Muscle of arm (tissue), 12 donors: Measurements from ENCODE around the gene SNRNP70. TPM values are rescaled to one million over a fixed set of nuclear protein-coding genes. Genes with fewer than 3 reads are reported as not detected.

ENCODE experiments used
- DNase-seq: peaks from one replicate; pipeline ENCODE4 v3.0.0-alpha.2; 2013
- polyA plus RNA-seq, 12 donors: library from polyadenylated mRNA; unstranded; fragments of 120-200 nt; gene quantifications; one replicate each; pipeline ENCODE4 v1.2.1, GENCODE V29; 2013; ENCODE audit not compliant: insufficient read length in 12 of 12

The SNRNP70 gene
- polyA plus RNA-seq, 12 donors: 167 to 329 (median 191) TPM

DNA sequence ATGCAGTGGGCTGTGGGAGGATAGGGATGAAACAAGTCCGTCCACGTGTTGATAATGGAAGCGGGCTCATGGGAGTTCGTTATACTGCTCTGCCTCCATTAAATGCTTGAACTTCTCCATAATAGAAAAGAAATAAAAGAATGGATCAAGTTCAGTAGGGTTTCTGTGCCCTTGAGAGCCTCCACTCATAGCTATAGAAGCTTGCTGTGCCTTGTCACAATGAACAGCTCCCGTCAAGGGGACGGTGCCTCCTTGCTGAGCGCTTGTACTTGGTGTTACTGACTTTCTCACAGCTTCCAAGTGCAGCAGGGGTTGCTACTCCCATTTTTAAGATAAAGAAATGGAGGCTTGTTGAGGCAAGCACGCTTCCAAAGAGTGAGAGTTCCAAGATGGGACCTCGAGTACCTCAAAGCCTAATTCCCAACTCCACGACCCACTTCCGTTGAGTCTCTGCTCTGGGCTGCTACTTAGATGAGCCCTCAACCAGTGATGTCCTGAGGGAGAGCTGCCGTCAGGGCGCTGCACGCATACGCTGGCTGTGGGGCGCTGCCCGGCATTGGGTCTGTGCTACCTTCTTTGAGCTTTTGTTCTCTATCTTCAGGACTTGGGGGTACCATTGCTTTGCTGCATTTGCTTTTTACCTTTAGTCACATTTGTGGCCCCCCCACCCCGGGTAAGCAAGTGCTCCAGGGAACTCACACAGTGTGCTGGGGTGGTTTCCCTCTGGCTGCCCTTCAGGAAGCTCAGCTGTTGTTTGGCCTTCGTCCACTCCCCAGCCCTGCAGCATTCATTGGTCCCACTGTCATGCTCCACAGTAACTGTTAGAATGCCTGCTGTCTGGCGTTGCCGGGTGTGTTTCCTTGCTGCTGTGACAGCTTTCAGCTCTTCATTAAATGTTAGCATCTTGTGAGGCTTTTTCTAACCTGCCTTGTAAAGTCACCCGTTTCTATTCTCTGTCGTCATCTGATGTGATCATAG is 9.5 kb downstream of the SNRNP70 start:
- DNase-seq: no peak

- peak; percentile 74 for DNase-seq
These were observed 12.4 kb downstream of the SNRNP70 start for GRCh38 chr19:49097453-49098288.

DNA sequence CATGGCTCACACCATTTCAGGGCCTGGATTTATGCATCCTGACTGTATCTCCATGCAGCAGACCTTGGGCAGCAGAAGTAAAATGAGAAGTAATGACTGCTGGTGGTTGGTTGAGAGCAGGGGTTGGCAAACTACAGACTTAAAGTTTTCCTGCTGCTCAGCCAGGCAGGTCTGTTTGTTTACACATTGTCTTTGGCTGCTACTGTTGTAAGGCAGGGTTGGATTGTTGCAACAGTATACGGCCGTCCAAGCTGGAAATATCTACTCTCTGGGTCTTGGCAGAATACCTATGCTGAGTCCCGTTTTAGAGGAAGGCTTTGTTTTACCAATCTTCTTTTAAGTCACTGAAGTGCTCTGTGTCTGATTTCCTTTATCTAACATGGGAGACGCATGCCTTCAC is 13.5 kb downstream of the SNRNP70 start:
- DNase-seq: no peak

DNA sequence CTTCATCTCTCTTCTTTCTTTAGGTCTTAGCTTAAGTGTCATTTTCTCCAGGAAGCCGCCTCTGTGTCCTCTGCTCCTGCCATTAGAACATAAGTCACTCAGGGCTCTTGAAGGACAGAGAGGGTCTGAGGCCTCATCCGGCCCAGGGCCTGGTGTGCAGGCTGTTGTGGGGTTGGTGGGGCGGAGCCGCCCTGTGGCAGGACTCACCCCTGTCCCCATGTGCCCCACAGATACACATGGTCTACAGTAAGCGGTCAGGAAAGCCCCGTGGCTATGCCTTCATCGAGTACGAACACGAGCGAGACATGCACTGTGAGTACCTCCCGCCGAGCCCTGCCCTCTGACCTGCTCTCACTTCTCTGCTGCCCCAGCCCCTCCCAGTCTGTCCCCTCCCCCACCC is 15.9 kb downstream of the SNRNP70 start:
- DNase-seq: no peak

- DNase-seq: no peak
These were observed 17.1 kb downstream of the SNRNP70 start for GRCh38 chr19:49102303-49102702.

- no peak for DNase-seq
These were observed 18.3 kb downstream of the SNRNP70 start for GRCh38 chr19:49103331-49104085.

DNA sequence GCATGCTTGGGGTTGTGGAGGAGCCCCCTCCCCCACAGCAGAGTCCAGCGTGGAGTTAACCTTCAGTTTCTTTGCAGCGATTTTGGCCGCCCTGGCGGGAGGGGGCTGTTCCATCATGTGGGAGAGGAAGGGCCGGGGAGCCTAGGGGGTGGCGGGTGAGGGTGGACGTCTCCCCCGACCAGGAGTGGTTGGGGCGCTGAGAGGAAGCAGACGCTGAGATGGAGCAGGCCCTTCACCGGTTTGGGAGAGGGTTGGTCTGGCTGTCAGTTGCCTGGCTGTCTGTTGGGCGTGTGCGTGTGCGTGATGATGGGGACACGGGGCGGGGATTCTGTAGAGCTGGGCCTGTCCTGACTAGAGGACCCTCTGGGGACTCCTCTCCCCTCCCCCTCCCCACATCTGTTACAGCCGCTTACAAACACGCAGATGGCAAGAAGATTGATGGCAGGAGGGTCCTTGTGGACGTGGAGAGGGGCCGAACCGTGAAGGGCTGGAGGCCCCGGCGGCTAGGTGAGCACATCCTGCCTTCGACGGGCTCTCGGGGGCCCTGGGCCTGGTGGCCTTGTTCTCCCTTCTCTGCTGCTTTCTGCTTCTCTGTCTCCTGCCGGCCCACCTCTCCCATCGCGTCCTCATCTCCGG is 19.1 kb downstream of the SNRNP70 start:
- peak; percentile 38 for DNase-seq

- no peak for DNase-seq
These were observed 21.4 kb downstream of the SNRNP70 start for GRCh38 chr19:49106648-49107135.

DNA sequence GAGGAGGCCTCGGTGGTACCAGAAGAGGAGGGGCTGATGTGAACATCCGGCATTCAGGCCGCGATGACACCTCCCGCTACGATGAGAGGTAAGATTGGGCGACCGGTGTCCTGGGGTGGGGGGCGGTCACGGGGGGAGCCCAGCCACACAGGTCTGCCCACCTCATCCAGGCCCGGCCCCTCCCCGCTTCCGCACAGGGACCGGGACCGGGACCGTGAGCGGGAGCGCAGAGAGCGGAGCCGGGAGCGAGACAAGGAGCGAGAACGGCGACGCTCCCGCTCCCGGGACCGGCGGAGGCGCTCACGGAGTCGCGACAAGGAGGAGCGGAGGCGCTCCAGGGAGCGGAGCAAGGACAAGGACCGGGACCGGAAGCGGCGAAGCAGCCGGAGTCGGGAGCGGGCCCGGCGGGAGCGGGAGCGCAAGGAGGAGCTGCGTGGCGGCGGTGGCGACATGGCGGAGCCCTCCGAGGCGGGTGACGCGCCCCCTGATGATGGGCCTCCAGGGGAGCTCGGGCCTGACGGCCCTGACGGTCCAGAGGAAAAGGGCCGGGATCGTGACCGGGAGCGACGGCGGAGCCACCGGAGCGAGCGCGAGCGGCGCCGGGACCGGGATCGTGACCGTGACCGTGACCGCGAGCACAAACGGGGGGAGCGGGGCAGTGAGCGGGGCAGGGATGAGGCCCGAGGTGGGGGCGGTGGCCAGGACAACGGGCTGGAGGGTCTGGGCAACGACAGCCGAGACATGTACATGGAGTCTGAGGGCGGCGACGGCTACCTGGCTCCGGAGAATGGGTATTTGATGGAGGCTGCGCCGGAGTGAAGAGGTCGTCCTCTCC is 22.6 kb downstream of the SNRNP70 start:
- DNase-seq: no peak

- no peak for DNase-seq
These were observed 23.8 kb downstream of the SNRNP70 start for GRCh38 chr19:49109051-49109450.

DNA sequence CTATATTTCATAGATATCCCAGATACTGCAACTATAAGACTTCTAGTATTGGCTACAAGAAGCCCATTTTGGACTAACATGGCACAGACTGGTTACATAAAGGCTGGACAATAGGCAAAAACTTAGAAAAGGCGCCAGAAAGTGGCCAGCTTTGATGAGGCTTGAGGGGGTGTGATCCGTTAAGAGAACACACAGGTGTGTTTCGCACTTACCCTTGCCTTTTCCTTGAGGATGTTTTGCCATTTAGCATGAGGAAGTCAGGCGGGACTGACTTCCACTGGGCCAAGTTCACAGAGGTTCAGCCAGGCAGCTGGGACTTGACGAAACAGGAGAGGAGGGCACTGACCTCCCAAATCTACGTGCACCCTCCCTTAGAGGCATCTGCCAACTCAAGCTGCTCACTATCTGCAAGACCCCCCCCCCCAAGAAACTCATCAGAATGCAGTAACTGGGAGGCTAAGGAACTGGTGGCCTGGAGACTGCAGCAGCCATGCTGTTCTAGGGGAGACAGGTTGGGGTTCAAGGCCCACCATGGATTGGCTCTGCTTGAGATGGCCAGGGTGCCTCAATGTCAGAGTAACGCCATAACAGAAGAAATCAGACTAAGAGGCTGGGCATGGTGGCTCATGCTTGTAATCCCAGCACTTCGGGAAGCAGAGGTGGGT is 24.4 kb downstream of the SNRNP70 start:
- DNase-seq: no peak

GRCh38 chr19:49110567-49110966 is 25.3 kb downstream of the SNRNP70 start:
- DNase-seq: no peak

DNA sequence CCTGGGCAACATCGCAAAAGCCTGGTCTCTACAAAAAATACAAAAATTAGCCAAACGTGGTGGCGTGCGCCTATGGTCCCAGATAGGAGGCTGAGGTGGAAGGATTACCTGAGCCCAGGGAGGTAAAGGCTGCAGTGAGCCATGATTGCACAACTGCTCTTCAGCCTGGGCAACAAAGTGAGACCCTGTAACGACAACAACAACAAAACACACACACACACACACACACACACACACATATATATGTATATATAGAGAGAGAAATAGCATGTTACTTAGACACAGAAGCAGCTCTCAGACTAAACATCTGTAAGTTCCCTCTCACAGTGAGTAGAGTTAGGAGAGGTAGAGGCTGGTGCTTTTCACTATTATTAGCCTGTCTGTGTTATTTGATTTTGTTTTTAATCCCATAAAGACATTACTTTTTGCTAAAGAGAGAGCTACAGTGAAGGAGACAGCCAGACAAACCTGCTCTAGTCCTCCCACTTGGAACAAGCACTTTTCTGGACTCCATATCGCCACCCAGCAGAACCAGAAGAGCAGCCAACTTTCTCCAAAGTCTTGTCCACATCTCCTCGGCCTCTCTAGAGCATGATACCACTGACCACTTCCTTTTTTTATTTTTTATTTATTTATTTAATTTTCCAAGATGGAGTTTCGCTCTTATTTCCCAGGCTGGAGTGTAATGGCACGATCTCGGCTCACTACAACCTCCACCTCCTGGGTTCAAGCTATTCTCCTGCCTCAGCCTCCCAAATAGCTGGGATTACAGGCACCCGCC is 26.2 kb downstream of the SNRNP70 start:
- no peak for DNase-seq

- peak; percentile 39 for DNase-seq
These were observed 28.7 kb downstream of the SNRNP70 start, which contains the start of gene LIN7B for GRCh38 chr19:49113762-49114629. Gene LIN7B, plus strand, starts transcription at chr19:49114370. Its CDS starts 35 bp downstream, at chr19:49114405.

GRCh38 chr19:49114630-49115363 is 29.5 kb downstream of the SNRNP70 start:
- peak; percentile 59 for DNase-seq

DNA sequence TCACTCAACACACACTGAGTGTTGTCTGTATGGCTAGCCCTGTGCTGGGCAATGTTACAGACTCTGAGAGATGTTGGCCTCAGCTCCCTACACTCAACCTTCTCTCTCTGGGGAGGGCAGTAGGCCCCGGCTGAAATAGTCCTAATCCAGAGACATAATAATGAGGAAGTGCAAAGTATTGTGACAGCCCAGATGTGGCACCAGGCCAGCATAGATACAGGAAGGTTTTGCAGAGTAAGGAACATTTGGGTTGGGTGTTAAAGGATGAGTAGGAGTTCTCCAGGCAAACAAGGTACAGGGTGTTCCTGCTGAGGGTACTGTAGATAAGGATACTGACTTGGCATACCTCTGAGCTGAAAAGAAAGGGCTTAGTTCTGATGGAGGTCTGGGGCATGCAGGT is 31.3 kb downstream of the SNRNP70 start:
- no peak for DNase-seq
